HUDEP-2 (cell line): Measurements from ENCODE around the gene SLC9C1.
A peak's percentile ranks its signal among the peaks of the same experiment; 100 is the strongest.

Experiments used
- DNase-seq, 76 experiments: peaks; one replicate each; lab custom pipeline; 2025; ENCODE audit not compliant: unreplicated experiment in 76 of 76; lab: John Stamatoyannopoulos, UW

SLC9C1 gene

GRCh38 chr3:112307557-112307956, 13.5 kb upstream of the SLC9C1 start:
- no peak for DNase-seq

DNA sequence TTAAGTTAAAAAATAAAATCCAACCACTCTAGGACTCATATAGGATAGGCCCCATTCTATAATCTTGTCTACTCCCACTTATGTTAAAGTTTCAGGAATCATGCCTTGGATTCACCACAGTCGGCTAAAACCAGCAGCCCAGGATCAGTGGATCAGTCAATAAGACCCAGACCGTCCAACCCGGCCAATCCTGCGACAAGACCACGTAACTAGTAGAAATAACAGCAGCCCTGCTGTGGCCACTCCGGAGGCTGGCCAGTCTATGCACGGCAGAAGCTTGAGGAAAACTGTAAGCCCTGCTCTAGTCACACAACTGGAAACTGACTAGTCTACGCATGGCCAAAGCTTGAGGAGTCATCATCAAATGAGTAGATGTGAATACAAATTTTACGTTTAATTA, 12.8 kb upstream of the SLC9C1 start:
- no peak for DNase-seq

- DNase-seq: no peak
Observed at GRCh38 chr3:112304611-112305010, 10.6 kb upstream of the SLC9C1 start.

DNA sequence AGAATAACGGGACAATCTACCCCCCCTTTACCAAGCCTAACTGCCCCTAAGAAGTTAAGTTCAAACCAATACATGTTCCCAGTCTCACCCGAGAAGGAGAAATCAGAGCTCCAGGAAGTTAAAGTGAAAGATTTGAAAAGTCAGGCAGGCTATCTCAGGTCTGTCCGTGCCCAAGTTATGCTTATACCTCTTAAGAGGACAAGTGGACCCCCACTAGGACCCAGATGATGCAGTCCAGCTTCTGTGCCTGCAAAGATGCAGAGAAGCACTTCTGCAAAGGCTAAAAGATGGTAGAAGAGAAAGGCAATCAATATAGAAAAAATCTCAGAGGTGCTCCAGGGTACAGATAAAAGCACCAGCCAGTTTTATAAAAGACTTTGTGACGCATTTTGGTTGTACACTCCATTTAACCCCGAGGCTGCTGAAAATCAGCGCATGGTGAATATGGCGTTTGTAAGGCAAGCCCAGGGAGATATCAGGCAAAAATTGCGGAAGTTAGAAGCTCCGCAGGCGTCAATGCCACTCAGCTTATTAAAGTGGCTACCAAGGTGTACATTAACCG, 9.8 kb upstream of the SLC9C1 start:
- no peak for DNase-seq

DNA sequence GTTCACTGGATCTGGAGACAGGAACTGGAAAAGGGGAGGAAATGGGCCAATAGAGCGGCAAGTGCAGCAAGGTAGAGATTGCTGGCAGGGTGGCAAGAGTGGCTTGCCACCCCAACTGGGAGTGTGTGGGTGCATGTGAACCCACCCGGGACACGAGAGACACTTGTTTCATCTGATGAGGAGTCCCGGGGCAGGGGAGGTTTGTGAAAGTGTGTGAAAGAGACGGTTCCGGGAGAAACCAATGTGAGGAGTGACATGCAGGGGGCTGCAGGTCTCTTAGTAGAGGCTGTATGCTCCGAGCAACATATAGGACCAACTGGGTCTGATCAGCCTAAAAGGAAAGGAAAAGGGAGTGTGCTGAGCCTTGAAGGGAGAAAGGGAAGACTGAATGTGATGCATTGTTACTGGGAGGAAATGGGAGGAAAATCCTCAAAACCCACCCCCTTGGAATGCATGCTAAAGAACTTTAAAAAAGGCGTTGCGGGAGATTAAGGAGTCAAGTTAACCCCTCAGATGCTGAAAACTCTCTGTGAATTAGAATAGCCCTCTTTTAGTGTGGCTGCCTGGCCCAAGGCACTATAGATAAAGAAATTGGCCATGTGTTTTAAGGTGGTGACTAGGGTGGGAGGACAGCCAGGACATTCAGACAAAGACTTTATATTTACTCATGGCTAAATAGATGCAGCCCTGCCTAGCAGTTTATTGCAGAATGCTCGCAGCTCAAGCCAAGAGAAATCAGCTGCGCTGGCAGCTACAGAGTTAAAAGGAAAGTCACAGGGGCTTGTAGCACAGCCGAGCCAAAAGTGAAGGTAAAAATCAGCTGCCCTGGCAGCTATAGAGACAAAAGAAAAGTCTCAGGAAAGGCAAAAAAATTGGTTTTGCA, 9.1 kb upstream of the SLC9C1 start:
- DNase-seq: peak in 2 of 76 experiments; percentile 1 to 6

- peak in 54 of 76 experiments; percentile 3 to 82 (median 38) for DNase-seq
Observed at GRCh38 chr3:112302150-112302830, 8.3 kb upstream of the SLC9C1 start.

- no peak for DNase-seq
Observed at GRCh38 chr3:112298781-112299180, 4.8 kb upstream of the SLC9C1 start.

DNA sequence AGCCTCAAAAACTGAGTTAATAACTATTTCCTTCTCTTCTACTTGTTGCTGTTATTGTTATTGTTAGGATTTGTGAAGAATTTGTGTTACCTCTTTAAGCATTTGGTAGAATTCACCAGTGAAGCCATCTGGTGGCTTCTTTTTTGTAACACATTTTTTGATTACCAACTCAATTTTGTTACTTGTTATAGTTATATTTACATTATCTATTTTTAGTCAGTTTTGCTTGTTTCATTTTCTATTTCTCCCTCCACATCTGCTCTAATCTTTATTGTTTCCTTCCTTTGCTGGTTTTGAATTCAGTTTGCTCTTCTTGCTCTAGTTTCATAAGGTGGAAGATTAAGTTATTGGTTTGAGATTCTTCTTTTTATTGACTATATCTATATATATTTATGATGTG, 3.7 kb upstream of the SLC9C1 start:
- DNase-seq: no peak

- DNase-seq: no peak
Observed at GRCh38 chr3:112289011-112289410, 5.0 kb downstream of the SLC9C1 start.

DNA sequence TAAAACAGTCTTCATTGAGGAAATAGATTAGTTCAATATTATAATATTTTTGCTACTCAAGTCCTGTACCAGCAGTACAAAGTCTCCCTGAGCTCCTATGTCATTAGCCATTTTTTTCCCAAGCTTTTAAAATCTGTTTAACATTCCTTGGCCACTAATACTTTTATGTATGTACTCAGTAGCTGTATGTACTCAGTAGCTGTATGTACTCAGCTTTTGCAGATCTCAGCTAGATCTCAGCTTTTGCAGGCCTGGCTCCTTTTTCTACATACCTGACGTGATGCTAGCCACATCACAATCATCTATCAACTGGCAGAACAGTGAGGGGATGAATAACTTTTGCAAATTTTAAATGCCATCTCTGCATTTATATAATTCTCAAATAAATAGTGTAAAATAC, 13.8 kb downstream of the SLC9C1 start:
- no peak for DNase-seq

DNA sequence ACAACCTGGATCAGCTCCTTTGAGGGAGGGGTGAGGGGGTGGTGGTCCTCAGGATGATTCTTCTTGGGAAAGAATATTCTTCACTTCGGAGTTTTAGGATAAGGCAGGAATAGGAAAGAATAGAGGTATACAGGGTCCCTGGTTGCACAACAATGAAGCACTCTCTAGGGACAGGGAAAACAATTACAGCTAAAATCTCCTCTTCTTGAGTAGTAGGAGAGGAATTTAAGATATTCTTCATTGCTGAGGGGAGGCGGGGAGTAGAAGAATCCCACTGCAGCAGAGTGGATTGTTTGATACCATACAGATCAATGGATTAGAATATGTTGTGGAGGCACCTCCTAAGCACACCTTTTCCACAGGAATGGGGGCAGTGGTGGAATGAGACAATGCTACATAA, 20.5 kb downstream of the SLC9C1 start:
- DNase-seq: no peak

- DNase-seq: no peak
Observed at GRCh38 chr3:112261742-112262141, 32.3 kb downstream of the SLC9C1 start.

DNA sequence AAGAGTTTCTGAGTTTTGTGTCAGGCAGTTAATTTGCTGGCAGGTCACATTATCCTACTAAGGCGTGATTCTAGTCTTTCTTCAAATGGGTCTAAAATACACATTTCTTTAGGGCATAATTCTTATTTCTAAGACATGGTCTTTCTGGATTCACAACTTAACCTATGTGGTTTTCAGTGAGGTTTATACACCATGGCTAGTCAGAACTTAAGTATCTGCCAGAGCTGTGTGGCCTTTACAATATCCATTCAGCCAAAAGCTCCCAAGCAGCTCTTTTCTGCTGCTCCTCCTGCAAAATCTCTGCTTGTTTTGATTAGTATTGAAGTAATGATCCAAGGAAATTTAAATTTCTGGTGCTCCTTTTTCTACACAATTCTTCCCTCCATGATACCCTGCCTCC, 33.5 kb downstream of the SLC9C1 start:
- no peak for DNase-seq

DNA sequence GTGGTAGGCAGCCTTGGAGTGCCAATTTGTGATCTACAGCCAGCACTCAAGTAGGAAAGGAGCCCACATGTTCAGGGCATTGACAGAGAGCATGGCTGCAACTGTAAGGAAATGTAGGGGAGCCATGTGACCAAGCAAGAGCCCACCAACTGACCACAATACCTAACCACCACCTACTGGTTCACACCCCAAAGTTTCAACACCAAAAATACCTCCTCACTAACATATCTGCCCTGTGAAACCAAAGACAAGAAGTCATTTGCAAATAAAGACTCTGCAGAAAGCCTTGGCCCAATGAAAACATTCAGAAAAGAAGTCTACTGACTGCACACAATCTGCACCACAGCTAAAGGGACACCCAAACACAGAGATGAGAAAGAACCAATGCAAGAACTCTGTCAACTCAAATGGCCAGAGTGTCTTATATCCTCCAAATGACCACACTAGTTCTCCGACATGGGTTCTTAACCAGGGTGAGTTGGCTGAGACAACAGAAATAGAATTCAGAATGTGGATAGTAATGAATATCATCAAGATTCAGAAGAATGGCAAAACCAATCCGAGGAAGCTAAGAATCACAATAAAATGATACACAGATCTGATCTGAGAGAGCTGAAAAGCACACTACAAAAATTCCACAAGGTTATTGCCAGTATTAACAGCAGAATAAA, 40.6 kb downstream of the SLC9C1 start:
- no peak for DNase-seq

- no peak for DNase-seq
Observed at GRCh38 chr3:112247900-112248299, 46.1 kb downstream of the SLC9C1 start.

- DNase-seq: no peak
Observed at GRCh38 chr3:112247350-112247749, 46.7 kb downstream of the SLC9C1 start.

DNA sequence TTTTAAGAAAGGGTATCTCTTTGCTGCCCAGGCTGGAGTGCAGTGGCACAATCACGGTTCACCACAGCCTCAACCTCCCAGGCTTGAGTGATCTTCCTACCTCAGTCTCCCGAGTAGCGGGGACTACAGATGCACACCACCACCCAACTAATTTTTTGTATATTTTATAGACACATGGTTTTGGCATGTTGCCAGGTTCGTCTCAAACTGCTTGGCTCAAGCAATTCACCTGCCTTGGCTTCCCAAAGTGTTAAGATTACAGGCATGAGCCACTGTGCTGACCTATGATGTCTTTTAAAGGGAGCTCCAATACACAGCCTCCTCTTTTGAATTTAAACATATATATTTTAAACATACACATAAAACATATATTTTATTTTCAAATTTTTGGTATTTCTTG, 60.9 kb downstream of the SLC9C1 start:
- DNase-seq: no peak

DNA sequence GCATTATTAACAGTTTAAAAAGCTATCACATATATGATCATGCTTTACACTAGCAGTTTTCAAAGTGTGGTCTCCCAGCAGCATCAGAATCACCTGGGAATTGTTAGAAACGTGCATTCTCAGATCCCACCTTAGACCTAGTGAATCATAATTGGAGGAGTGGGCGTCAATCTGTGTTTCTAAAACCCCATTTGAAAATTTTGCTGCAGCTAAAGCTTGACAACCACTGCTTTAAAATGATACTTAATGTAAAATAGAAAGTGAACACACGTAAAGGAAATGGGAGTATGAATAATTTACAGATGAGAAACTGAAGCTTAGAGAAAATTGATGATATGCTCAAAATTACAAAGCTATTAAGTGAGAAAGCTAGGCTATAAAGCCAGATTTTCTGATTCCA, 62.3 kb downstream of the SLC9C1 start:
- DNase-seq: no peak

GRCh38 chr3:112230033-112230432, 64.0 kb downstream of the SLC9C1 start:
- no peak for DNase-seq

DNA sequence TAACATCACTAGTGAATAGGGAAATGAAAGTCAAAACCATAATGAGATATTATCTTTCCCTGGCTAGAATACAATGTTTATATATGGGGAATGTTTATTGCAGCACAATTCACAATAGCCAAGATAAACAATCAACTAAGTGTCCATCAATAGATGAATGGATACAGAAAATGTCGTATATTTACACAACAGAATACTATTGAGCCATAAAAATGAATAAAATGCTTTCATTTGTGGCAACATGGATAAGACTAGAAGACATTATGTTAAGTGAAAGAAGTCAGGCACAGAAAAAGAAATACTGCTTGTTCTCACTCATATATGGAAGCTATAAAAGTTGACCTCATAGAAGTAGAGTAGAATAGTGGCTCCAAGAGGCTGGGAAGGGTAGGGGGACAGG, 65.2 kb downstream of the SLC9C1 start:
- no peak for DNase-seq

DNA sequence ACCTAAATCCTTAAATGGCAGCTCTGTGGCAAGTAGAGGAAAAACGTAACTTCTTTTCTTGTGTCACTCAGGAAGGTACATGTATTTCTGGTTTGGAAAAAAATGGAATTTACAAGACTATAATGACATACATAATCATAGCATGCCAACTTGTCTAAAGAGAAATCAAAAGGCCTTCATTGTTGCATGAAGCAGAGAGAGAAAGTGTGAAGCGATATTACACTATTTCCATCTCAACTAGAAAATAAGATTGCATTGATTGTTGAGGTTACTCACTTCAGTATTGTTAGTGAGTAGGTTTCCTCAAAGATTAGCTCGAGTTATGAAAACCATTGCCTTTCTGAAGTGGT, 93.7 kb downstream of the SLC9C1 start:
- no peak for DNase-seq
